ENCODE data around the gene COL1A2.
A peak's percentile ranks its signal among the peaks of the same experiment; 100 is the strongest.

The COL1A2 gene

DNA sequence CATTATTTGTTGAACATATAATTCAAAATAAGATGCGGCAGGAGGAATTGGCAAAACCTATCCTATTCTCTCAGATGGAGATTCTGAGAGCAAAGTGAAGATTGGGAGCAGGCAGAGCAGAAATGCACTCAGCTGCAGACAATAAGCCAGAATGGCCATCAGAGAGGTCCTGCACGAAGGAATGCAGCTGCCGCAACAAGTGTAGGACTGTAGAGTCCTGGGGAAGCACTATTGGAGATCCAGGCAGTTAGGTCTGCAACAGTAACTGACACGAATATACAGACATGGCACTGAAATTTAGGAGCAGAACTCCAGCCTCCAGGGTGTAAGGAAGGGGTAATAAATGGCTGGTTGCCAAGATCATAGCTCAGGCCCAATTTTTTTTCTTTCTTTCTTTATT is 10.4 kb upstream of the COL1A2 start:
- DNase-seq (ENCODE audit: low read depth): no peak

DNA sequence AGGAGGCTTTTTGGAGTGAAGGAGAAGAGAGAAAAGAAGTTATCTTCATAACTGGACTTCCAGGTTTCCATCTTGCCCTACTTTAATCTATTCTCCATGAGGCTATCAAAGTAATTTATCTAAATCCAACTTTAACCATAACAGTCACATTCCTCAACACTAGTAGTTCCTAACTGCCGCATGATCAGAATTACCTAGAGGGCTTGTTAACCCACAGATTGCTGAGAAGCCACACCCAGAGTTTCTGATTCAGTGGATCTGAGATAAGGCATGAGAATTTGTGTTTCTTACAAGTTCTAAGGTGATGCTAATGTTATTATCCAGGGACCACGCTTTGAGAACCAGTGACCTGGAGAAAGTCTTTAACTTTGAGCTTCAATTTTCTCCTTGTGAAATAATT is 8.3 kb upstream of the COL1A2 start:
- no peak for DNase-seq (ENCODE audit: low read depth)

- no peak for DNase-seq (ENCODE audit: low read depth)
Observed at GRCh38 chr7:94388540-94388939, 6.2 kb upstream of the COL1A2 start.

DNA sequence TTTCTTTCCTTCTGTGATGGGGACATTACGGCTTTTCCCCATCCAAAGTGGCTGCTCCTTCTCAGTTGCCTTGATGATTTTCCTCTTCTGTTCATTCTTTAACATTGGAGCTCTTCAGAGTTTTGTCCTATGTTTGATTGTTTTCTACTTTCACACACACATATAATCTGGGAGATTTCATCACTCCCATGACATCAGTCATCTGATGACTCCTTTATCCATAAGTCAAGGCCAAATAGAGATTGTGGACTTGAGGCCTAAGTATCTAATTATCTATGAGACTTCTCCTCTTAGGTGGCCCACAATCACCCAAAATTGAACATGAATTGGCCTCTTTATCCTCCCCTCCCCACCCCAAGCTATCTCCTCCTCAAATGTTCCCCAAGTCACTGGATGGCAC is 5.3 kb upstream of the COL1A2 start:
- DNase-seq (ENCODE audit: low read depth): no peak

GRCh38 chr7:94391726-94392392 is 2.8 kb upstream of the COL1A2 start:
- peak; percentile 17 for DNase-seq (ENCODE audit: low read depth)

DNA sequence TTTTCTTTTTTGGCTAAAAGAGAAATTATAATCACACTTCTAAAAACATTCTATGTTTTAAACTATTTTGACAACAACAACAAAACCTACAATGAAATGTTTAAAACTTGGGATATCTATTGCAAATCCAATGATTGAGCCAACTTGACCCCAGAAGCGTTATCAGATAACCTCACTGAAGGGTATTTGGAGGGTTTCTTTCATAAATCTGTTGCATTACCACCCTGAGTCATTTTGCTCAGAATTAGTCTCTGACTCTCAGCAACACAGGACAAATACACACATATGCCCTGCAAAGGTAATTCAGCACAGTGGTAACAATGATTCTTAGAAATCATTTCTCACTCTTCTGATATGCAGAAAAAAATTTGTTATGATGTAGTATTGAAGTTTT is 2.3 kb upstream of the COL1A2 start:
- no peak for DNase-seq (ENCODE audit: low read depth)

- DNase-seq (ENCODE audit: low read depth): no peak
Observed at GRCh38 chr7:94393246-94394108, 1.2 kb upstream of the COL1A2 start.

- DNase-seq (ENCODE audit: low read depth): no peak
Observed at GRCh38 chr7:94394109-94394436, 622 bp upstream of the COL1A2 start.

GRCh38 chr7:94395141-94396036 is 694 bp downstream of the COL1A2 start:
- DNase-seq (ENCODE audit: low read depth): peak; percentile 70

GRCh38 chr7:94396037-94396431 is 1.3 kb downstream of the COL1A2 start:
- peak; percentile 43 for DNase-seq (ENCODE audit: low read depth)

- no peak for DNase-seq (ENCODE audit: low read depth)
Observed at GRCh38 chr7:94396596-94396995, 1.9 kb downstream of the COL1A2 start.

DNA sequence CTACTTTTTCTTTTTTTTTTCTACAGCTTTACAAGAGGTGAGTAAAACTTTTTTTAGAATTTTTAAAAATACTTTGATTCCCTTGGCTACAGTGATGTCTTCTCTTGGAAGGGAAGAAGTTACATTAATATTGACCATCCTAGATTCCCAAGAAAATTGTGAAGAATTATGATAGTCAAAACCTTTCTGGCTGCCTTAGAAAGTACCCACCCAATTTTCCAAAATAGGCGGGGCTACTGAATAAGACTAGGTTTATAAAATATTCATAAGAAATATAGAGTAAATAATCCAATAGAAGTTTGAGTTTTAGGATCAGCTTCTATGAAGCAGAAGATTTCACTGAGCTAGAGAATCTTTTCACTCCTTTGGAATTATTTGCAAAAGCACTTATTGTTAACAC is 3.0 kb downstream of the COL1A2 start:
- DNase-seq (ENCODE audit: low read depth): no peak

DNA sequence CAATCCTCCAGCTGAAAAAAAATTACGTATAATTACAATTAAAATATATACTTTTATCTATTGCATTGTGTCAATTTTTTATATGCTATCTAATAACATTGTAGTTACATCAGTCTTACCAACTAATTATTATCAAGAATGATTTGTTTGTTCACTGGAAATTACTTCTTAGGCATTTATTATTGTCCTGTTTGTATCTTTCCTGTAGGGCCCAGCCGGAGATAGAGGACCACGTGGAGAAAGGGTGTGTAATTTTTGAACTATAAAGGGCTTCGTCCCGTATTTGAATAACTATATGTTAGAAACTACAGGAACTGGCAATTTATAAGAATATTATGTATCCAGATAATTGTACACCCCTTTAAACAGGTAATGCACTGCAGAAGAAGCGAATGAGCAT is 4.1 kb downstream of the COL1A2 start:
- no peak for DNase-seq (ENCODE audit: low read depth)

DNA sequence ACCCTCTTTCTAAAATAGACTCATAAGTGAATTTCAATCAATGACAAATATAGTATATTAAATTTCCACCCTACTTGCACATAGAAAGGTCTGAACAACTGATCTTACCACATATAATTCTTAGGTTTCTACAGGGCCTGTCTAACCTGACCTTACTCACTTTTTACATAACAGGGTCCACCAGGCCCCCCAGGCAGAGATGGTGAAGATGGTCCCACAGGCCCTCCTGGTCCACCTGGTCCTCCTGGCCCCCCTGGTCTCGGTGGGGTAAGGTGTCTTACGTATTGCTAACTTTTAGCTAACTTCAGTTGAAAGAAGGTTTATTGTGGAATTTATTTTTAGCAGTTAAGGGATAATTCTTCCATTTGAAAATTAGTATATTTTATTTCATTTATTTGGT is 5.3 kb downstream of the COL1A2 start:
- DNase-seq (ENCODE audit: low read depth): no peak

DNA sequence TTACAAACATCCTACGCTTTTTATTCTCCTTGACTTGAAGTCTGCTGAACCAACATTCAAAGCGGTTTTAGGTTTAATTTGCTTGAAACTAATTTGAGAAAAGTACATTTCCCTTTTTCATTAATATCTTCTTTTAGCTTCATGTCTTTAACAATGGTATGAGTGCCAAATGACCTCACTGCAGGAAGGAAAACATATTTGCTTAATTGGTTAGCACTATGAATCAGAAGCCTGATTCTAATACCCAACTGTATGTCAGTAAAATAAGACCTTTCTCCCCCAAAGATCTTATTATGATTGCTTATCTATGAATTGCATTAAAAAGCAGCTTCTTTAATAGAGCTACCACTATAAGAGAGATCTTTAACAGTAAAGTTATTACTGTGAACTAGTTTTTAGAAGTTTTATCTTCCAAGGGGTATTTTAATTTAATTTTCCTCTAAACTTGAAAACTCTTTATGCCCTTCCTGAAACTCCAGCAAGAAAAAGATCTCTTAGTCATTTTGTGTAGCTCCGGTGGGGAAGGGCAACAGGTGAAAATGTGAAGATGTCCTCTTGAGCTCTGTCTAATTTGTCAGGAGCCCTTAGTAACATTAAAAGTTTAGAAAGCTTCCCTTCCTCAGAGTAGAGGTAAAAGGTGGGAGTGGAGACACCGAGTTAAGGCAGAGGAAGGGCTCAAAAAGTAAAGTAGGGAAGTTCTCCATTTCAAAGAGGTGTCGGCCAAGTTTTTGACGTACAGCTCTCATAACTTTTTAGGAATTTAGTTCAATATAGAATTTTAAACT is 6.1 kb downstream of the COL1A2 start:
- DNase-seq (ENCODE audit: low read depth): no peak

- no peak for DNase-seq (ENCODE audit: low read depth)
Observed at GRCh38 chr7:94401428-94401814, 6.7 kb downstream of the COL1A2 start.

DNA sequence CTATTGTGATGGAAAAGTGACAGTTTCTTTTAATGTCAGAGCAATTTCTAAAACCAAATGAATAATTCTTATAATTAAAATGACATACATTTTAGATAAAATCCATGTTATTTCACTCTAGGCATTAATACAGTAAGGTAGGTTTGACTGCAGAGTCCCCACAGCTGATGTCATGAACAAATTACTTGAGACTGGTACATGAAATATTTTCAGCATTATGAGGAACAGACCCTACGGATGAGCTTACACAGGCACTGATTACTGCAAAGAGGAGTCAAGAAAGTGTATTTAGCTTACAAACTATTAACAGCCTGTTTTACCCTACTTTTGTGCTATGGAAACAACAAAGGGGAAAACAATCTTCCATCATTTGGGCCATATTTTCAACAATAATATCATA is 8.9 kb downstream of the COL1A2 start:
- DNase-seq (ENCODE audit: low read depth): no peak

DNA sequence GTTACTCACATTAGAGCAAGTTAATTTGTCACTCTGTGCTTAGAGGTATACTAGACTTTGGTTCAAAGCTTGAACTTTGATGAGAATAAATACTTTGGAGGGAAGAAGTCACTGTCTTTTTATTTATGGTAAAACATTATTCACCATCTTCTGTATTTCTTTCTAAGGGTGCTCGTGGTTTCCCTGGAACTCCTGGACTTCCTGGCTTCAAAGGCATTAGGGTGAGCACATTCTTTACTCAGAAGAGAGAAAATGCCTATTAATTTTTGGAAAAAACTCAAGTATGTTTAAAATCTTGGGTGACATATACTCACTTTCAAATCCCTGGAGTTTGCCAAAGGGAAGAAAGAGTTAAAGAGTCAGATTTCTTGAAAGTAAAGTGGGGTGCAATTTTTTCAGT is 10.8 kb downstream of the COL1A2 start:
- DNase-seq (ENCODE audit: low read depth): no peak

GRCh38 chr7:94406696-94407095 is 12.0 kb downstream of the COL1A2 start:
- DNase-seq (ENCODE audit: low read depth): no peak

DNA sequence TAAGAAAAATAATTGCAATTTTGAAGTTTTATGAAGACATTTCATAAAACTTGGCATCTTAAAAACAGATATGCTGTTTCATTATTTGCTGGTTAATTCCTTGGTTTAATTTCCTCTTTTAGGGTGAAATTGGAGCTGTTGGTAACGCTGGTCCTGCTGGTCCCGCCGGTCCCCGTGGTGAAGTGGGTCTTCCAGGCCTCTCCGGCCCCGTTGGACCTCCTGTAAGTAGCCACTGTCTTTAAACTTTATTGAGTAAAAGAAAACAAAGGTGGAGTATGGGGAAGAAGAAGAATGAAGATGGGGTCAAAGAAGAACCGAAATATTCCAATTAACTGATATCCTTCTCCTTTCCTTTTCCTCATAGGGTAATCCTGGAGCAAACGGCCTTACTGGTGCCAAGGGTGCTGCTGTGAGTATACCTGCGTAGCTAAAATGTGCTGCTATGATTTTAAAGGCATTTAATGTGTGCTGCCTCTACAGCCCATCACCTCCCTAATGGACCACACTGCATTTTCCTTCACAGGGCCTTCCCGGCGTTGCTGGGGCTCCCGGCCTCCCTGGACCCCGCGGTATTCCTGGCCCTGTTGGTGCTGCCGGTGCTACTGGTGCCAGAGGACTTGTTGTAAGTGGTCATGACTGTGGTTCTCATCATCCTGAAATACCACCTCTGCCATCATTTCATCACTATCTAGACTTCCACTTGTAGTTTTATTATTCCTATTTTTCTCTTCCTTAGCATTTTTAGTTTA is 14.7 kb downstream of the COL1A2 start:
- DNase-seq (ENCODE audit: low read depth): no peak
